Heart left ventricle (tissue), 13 donors: ENCODE measurements around the gene CFAP97D2.

Source experiments
- CTCF ChIP-seq, 12 donors: fragments of 200-600 bp; sonication (generic) in 4 of 12; IDR thresholded peaks; one replicate each; pipeline versions ENCODE4 v1.5.0 to v1.8.0; 2018 to 2022; ENCODE audit warnings: antibody characterized with exemption in 12 of 12, mild to moderate bottlenecking in 5 of 12
- POLR2A ChIP-seq, 2 donors: fragments of 450-650 bp; IDR thresholded peaks; one replicate each; pipeline ENCODE4 v1.6.1; 2017; ENCODE audit warnings: antibody characterized with exemption in 2 of 2, mild to moderate bottlenecking in 2 of 2, moderate library complexity in 2 of 2
- donor health status: ischemic (EF 13 %, LVEDD 7.1; RV severe dilation, severe dysfunction).
- donor health status: DM: no; HTN: yes; CAD: no.
- donor health status: DM: no; HTN: no; CAD: no.
- donor health status: ischemic (EF 25% LVEDD 6.9; RV normal size, moderate dysfunction).
- donor health status: ischemic (EF 25% LVEDD 5.7; RV mildly dilated, moderate dysfunction).
- donor health status: ischemic (EF 35%, LVEDD 5.7; RV mildly dilated, moderate dysfunction).
- donor health status: nonischemic (EF 11% LVEDD 7.7; RV severe dilation, severe dysfunction).
- donor health status: DM: yes; HTN: yes; CAD: no.
- donor health status: PGD.
- donor health status: ischemic (EF 29% LVEDD 5.4; RV normal size, mild dysfunction).
- donor health status: nonischemic (EF 23%, LVEDD 6.1; RV moderate dilation, normal function).

- no peak for TF ChIP-seq POLR2A (IDR thresholded peaks at IDR 0.05)
- TF ChIP-seq CTCF (IDR thresholded peaks at IDR 0.05) = no peak
These were observed 79.5 kb downstream of the CFAP97D2 start for GRCh38 chr13:114258589-114258988.
